ENCODE measurements around the gene ADAMTSL2.

ADAMTSL2 gene

DNA sequence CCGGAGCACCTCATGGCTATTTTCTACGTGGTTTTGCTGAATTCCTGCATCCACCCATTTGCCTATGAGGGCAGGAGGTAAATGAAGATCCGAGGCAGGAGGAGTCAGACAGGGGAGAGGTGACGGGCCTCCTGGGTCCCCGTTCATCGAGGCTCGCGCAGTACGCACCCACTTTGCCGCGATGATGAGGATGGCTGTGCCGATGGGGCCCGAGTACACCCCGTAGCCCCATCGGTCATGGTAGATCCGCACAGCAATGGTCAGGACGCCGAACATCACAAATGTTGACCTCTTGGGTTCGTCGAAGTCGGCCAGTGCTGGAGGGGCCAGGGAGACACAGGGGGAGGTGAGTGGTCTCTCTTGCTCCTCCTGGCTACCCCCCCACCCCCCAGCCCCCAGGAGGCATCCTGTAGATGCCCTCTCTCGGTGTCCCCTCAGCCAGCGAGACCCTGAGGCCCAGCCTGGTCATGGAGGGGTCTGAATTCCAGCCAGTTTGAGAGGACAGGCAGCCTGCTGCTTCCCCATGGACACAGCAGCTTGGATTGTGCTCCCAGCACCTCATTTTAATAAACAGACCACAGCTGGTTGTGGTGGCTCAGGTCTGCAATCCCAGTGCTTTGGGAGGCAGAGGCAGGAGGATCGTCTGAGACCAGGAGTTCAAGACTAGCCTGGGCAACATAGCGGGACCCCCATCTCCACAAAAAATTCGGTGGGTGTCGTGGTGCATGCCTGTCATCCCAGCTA, 15.6 kb upstream of the ADAMTSL2 start:
- no peak overlapping the region for H3K27ac ChIP-seq (replicated peaks)

GRCh38 chr9:133519693-133520092, 14.8 kb upstream of the ADAMTSL2 start:
- DNase-seq (ENCODE audit: low read depth in 1 of 2, low spot score in 1 of 2): no peak
- no peak for TF ChIP-seq SPI1 (IDR thresholded peaks at IDR 0.05; ENCODE audit: borderline replicate concordance, low read depth)
- TF ChIP-seq, protein P1, sequence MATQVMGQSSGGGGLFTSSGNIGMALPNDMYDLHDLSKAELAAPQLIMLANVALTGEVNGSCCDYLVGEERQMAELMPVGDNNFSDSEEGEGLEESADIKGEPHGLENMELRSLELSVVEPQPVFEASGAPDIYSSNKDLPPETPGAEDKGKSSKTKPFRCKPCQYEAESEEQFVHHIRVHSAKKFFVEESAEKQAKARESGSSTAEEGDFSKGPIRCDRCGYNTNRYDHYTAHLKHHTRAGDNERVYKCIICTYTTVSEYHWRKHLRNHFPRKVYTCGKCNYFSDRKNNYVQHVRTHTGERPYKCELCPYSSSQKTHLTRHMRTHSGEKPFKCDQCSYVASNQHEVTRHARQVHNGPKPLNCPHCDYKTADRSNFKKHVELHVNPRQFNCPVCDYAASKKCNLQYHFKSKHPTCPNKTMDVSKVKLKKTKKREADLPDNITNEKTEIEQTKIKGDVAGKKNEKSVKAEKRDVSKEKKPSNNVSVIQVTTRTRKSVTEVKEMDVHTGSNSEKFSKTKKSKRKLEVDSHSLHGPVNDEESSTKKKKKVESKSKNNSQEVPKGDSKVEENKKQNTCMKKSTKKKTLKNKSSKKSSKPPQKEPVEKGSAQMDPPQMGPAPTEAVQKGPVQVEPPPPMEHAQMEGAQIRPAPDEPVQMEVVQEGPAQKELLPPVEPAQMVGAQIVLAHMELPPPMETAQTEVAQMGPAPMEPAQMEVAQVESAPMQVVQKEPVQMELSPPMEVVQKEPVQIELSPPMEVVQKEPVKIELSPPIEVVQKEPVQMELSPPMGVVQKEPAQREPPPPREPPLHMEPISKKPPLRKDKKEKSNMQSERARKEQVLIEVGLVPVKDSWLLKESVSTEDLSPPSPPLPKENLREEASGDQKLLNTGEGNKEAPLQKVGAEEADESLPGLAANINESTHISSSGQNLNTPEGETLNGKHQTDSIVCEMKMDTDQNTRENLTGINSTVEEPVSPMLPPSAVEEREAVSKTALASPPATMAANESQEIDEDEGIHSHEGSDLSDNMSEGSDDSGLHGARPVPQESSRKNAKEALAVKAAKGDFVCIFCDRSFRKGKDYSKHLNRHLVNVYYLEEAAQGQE (IDR thresholded peaks at IDR 0.05; ENCODE audit: insufficient replicate concordance, low read depth): no peak
- TF ChIP-seq GABPA (IDR thresholded peaks at IDR 0.05; ENCODE audit: low read depth): no peak
- no peak for TF ChIP-seq CTCF (IDR thresholded peaks at IDR 0.05; ENCODE audit: insufficient read depth, low read length)
- no peak for TF ChIP-seq POLR2AphosphoS5 (IDR thresholded peaks at IDR 0.05; ENCODE audit: low read depth)
- peaks cover 2% of the 10 kb centered on the region for H3K27me3 ChIP-seq (ENCODE audit: insufficient read depth, poor library complexity, severe bottlenecking)

More for the DNA sequence above, 15.6 kb upstream of the ADAMTSL2 start:
- no peak for DNase-seq (ENCODE audit: low read depth in 1 of 2, low spot score in 1 of 2)
- Histone ChIP-seq H3K4me3 (replicated peaks; ENCODE audit: insufficient read depth, low read length) (no peak overlapping the region), H3K27me3 (ENCODE audit: insufficient read depth, poor library complexity, severe bottlenecking) (peaks cover 2% of the 10 kb centered on the region)
- no peak for TF ChIP-seq POLR2AphosphoS5 (IDR thresholded peaks at IDR 0.05; ENCODE audit: low read depth)
- no peak for TF ChIP-seq SPI1 (IDR thresholded peaks at IDR 0.05; ENCODE audit: borderline replicate concordance, low read depth)
- TF ChIP-seq, protein P1 (IDR thresholded peaks at IDR 0.05; ENCODE audit: insufficient replicate concordance, low read depth): no peak
- no peak for TF ChIP-seq CTCF (IDR thresholded peaks at IDR 0.05; ENCODE audit: insufficient read depth, low read length)
- no peak for TF ChIP-seq GABPA (IDR thresholded peaks at IDR 0.05; ENCODE audit: low read depth)

GRCh38 chr9:133520121-133520835, 14.2 kb upstream of the ADAMTSL2 start:
- Histone ChIP-seq H3K27me3 (ENCODE audit: insufficient read depth, poor library complexity, severe bottlenecking) (peaks cover 2% of the 10 kb centered on the region), H3K4me3 (replicated peaks; ENCODE audit: insufficient read depth, low read length) (no peak overlapping the region), H3K27ac (replicated peaks) (no peak overlapping the region)
- no peak for DNase-seq (ENCODE audit: low read depth in 1 of 2, low spot score in 1 of 2)
- TF ChIP-seq CTCF (IDR thresholded peaks at IDR 0.05; ENCODE audit: insufficient read depth, low read length) (no peak), GABPA (IDR thresholded peaks at IDR 0.05; ENCODE audit: low read depth) (no peak), POLR2AphosphoS5 (IDR thresholded peaks at IDR 0.05; ENCODE audit: low read depth) (no peak), SPI1 (IDR thresholded peaks at IDR 0.05; ENCODE audit: borderline replicate concordance, low read depth) (no peak)
- TF ChIP-seq, protein P1 (IDR thresholded peaks at IDR 0.05; ENCODE audit: insufficient replicate concordance, low read depth): no peak

More at GRCh38 chr9:133519693-133520092, 14.8 kb upstream of the ADAMTSL2 start:
- no peak overlapping the region for H3K27ac ChIP-seq (replicated peaks)
- no peak overlapping the region for H3K4me3 ChIP-seq (replicated peaks; ENCODE audit: insufficient read depth, low read length)

All from HL-60 (cell line).